Trophoblast cell (in vitro differentiated cells and primary cell): Measurements from ENCODE around the gene INAFM2.

ENCODE experiments used
- DNase-seq, 2 donors: peaks; one replicate each; pipeline ENCODE4 v3.0.0-alpha.2; 2016
- H2AFZ ChIP-seq: 2 replicates; pipeline ENCODE4 v1.6.1; 2013; ENCODE audit warnings: low read length, moderate library complexity, mild to moderate bottlenecking; ENCODE audit not compliant: insufficient read depth, poor library complexity
- H2AK5ac ChIP-seq: 2 replicates; pipeline ENCODE4 v1.6.1; 2013; ENCODE audit warnings: mild to moderate bottlenecking, low read length
- H2BK120ac ChIP-seq: 2 replicates; pipeline ENCODE4 v1.6.1; 2013; ENCODE audit warnings: low read length, mild to moderate bottlenecking, moderate library complexity; ENCODE audit not compliant: insufficient read depth, poor library complexity
- H2BK12ac ChIP-seq: 2 replicates; pipeline ENCODE4 v1.6.1; 2013; ENCODE audit warnings: mild to moderate bottlenecking, low read length, moderate library complexity
- H2BK5ac ChIP-seq: 2 replicates; pipeline ENCODE4 v1.6.1; 2013; ENCODE audit warnings: low read length, low read depth, moderate library complexity, mild to moderate bottlenecking; ENCODE audit not compliant: poor library complexity
- H3K14ac ChIP-seq: 2 replicates; pipeline ENCODE4 v1.6.1; 2013; ENCODE audit warnings: mild to moderate bottlenecking, low read length
- H3K18ac ChIP-seq: 2 replicates; pipeline ENCODE4 v1.6.1; 2013; ENCODE audit warnings: mild to moderate bottlenecking, low read length
- H3K23ac ChIP-seq: 2 replicates; pipeline ENCODE4 v1.6.1; 2013; ENCODE audit warnings: low read length
- H3K27ac ChIP-seq: 2 replicates; pipeline ENCODE4 v1.5.1; 2013; ENCODE audit warnings: low read depth, mild to moderate bottlenecking, inconsistent platforms, low read length, moderate library complexity
- H3K27me3 ChIP-seq: 2 replicates; pipeline ENCODE4 v1.6.1; 2013; ENCODE audit warnings: inconsistent platforms, mild to moderate bottlenecking, low read length, moderate library complexity; ENCODE audit not compliant: insufficient read depth
- H3K36me3 ChIP-seq, 2 experiments: 1 replicate in 1 of 2; 2 replicates in 1 of 2; pipeline ENCODE4 v1.6.1; 2013; ENCODE audit warnings: low read length in 2 of 2, mild to moderate bottlenecking in 2 of 2, moderate library complexity in 1 of 2; ENCODE audit not compliant: insufficient read depth in 2 of 2, control insufficient read depth in 1 of 2
- H3K4ac ChIP-seq: 2 replicates; pipeline ENCODE4 v1.6.1; 2013; ENCODE audit warnings: low read depth, mild to moderate bottlenecking, low read length, moderate library complexity
- H3K4me1 ChIP-seq, 2 experiments: 1 replicate in 1 of 2; 2 replicates in 1 of 2; pipeline ENCODE4 v1.6.1; 2013; ENCODE audit warnings: low read length in 2 of 2, mild to moderate bottlenecking in 2 of 2, moderate library complexity in 1 of 2; ENCODE audit not compliant: insufficient read depth in 2 of 2, control insufficient read depth in 1 of 2
- H3K4me2 ChIP-seq: 2 replicates; pipeline ENCODE4 v1.6.1; 2013; ENCODE audit warnings: inconsistent platforms, mild to moderate bottlenecking, low read length, moderate library complexity
- H3K4me3 ChIP-seq: 2 replicates; pipeline ENCODE4 v1.5.1; 2013; ENCODE audit warnings: mild to moderate bottlenecking, low read depth, low read length, inconsistent platforms
- H3K79me1 ChIP-seq: one replicate; pipeline ENCODE4 v1.6.1; 2013; ENCODE audit warnings: low read length
- H3K79me2 ChIP-seq: 2 replicates; pipeline ENCODE4 v1.6.1; 2013; ENCODE audit warnings: low read length, mild to moderate bottlenecking; ENCODE audit not compliant: control insufficient read depth, insufficient read depth, poor library complexity
- H3K9ac ChIP-seq: 2 replicates; pipeline ENCODE4 v1.6.1; 2013; ENCODE audit warnings: mild to moderate bottlenecking, low read length
- H3K9me3 ChIP-seq: 2 replicates; pipeline ENCODE4 v1.6.1; 2013; ENCODE audit warnings: low read depth, mild to moderate bottlenecking, control low read depth, inconsistent platforms, low read length; ENCODE audit not compliant: insufficient read depth
- H4K12ac ChIP-seq: 2 replicates; pipeline ENCODE4 v1.6.1; 2013; ENCODE audit warnings: low read depth, mild to moderate bottlenecking, low read length, moderate library complexity
- H4K8ac ChIP-seq: 2 replicates; pipeline ENCODE4 v1.6.1; 2013; ENCODE audit warnings: low read depth, mild to moderate bottlenecking, low read length, moderate library complexity
- H4K91ac ChIP-seq: one replicate; pipeline ENCODE4 v1.6.1; 2013; ENCODE audit warnings: low read depth, mild to moderate bottlenecking, low read length, moderate library complexity
- WGBS: extraction: QIAGEN DNeasy Blood & Tissue Kit; methylation state at CpG from one replicate; pipeline ENCODE4 v1.1.7; 2013; ENCODE audit warnings: missing lambda C conversion rate; ENCODE audit not compliant: insufficient read length, insufficient coverage; ENCODE audit errors: extremely low coverage; 5-methylcytosine and 5-hydroxymethylcytosine counted together

Gene INAFM2

GRCh38 chr15:40286061-40286532 lies 37.4 kb upstream of the INAFM2 start:
- Histone ChIP-seq H3K36me3 (no peaks in the 10 kb centered on the region), H2AFZ (no peak overlapping the region), H4K91ac (peak overlapping the region; percentile 53), H2BK5ac (peak overlapping the region; percentile 57), H3K27me3 (peaks cover 37% of the 10 kb centered on the region), H3K9me3 (peaks cover 2% of the 10 kb centered on the region), H2BK120ac (no peak overlapping the region), H3K79me1 (peaks cover 9% of the 10 kb centered on the region), H3K23ac (no peak overlapping the region), H3K18ac (no peak overlapping the region), H3K4me2 (peak overlapping the region; percentile 4), H2BK12ac (no peak overlapping the region), H3K14ac (no peak overlapping the region), H3K27ac (peak overlapping the region; percentile 75), H4K8ac (no peak overlapping the region), H3K9ac (no peak overlapping the region), H3K4me3 (no peak overlapping the region), H3K4ac (no peak overlapping the region), H4K12ac (no peak overlapping the region), H3K4me1 (peaks cover 36 to 47% of the 10 kb centered on the region in 2 experiments), H3K79me2 (peaks cover 2% of the 10 kb centered on the region), H2AK5ac (no peak overlapping the region)
- DNase-seq, result no peak
- no CpG with 5 or more reads among the region's 7 CpGs for WGBS

- H4K8ac ChIP-seq, result no peak overlapping the region
- no peak overlapping the region for H3K14ac ChIP-seq
- H3K27ac ChIP-seq, result no peak overlapping the region
- no peak overlapping the region for H3K4me3 ChIP-seq
- peaks cover 37% of the 10 kb centered on the region for H3K27me3 ChIP-seq
- H3K36me3 ChIP-seq, result no peaks in the 10 kb centered on the region
- no peak overlapping the region for H2BK120ac ChIP-seq
- H3K23ac ChIP-seq, result no peak overlapping the region
- peaks cover 35 to 41% of the 10 kb centered on the region in 2 experiments for H3K4me1 ChIP-seq
- H3K79me2 ChIP-seq, result peaks cover 2% of the 10 kb centered on the region
- no peak overlapping the region for H4K12ac ChIP-seq
- H3K18ac ChIP-seq, result no peak overlapping the region
- WGBS, result no CpG with 5 or more reads among the region's 7 CpGs
- no peak overlapping the region for H2BK12ac ChIP-seq
- peak overlapping the region; percentile 13 for H4K91ac ChIP-seq
- H3K4ac ChIP-seq, result peak overlapping the region; percentile 6
- peak overlapping the region; percentile 47 for H2AK5ac ChIP-seq
- H2AFZ ChIP-seq, result no peak overlapping the region
- H3K79me1 ChIP-seq, result peaks cover 10% of the 10 kb centered on the region
- DNase-seq, result no peak
- H3K9ac ChIP-seq, result no peak overlapping the region
- H3K9me3 ChIP-seq, result peaks cover 4% of the 10 kb centered on the region
- no peak overlapping the region for H3K4me2 ChIP-seq
- no peak overlapping the region for H2BK5ac ChIP-seq
These were observed 36.7 kb upstream of the INAFM2 start for GRCh38 chr15:40286794-40287193.

- no peaks in the 10 kb centered on the region for H3K36me3 ChIP-seq
- DNase-seq, result no peak
- no peak overlapping the region for H3K9ac ChIP-seq
- no peak overlapping the region for H3K14ac ChIP-seq
- H3K23ac ChIP-seq, result no peak overlapping the region
- H3K79me1 ChIP-seq, result peaks cover 10% of the 10 kb centered on the region
- H3K4me2 ChIP-seq, result no peak overlapping the region
- no CpG with 5 or more reads among the region's 3 CpGs for WGBS
- peaks cover 2% of the 10 kb centered on the region for H3K9me3 ChIP-seq
- peaks cover 2% of the 10 kb centered on the region for H3K79me2 ChIP-seq
- H4K12ac ChIP-seq, result no peak overlapping the region
- H2BK12ac ChIP-seq, result no peak overlapping the region
- H3K4ac ChIP-seq, result no peak overlapping the region
- no peak overlapping the region for H3K4me3 ChIP-seq
- peaks cover 36% of the 10 kb centered on the region for H3K27me3 ChIP-seq
- H4K91ac ChIP-seq, result no peak overlapping the region
- no peak overlapping the region for H3K27ac ChIP-seq
- no peak overlapping the region for H2AFZ ChIP-seq
- no peak overlapping the region for H2AK5ac ChIP-seq
- H2BK5ac ChIP-seq, result no peak overlapping the region
- H3K18ac ChIP-seq, result no peak overlapping the region
- peaks cover 31 to 34% of the 10 kb centered on the region in 2 experiments for H3K4me1 ChIP-seq
- no peak overlapping the region for H4K8ac ChIP-seq
- H2BK120ac ChIP-seq, result no peak overlapping the region
These were observed 36.0 kb upstream of the INAFM2 start for GRCh38 chr15:40287505-40287904.

GRCh38 chr15:40287968-40288367 lies 35.5 kb upstream of the INAFM2 start:
- H4K12ac ChIP-seq, result no peak overlapping the region
- H3K27me3 ChIP-seq, result peaks cover 31% of the 10 kb centered on the region
- H3K23ac ChIP-seq, result no peak overlapping the region
- no peak overlapping the region for H3K4me2 ChIP-seq
- no peak overlapping the region for H3K4ac ChIP-seq
- H3K79me1 ChIP-seq, result peaks cover 6% of the 10 kb centered on the region
- H3K9ac ChIP-seq, result no peak overlapping the region
- peak overlapping the region; percentile 23 for H2BK12ac ChIP-seq
- no peaks in the 10 kb centered on the region for H3K36me3 ChIP-seq
- H2BK120ac ChIP-seq, result no peak overlapping the region
- no peak overlapping the region for H2AK5ac ChIP-seq
- no peak overlapping the region for H2AFZ ChIP-seq
- no peaks in the 10 kb centered on the region for H3K79me2 ChIP-seq
- no peak overlapping the region for H2BK5ac ChIP-seq
- DNase-seq, result no peak
- H3K14ac ChIP-seq, result no peak overlapping the region
- no peak overlapping the region for H3K4me3 ChIP-seq
- peaks cover 26 to 31% of the 10 kb centered on the region in 2 experiments for H3K4me1 ChIP-seq
- WGBS, result no CpG with 5 or more reads among the region's 4 CpGs
- H3K9me3 ChIP-seq, result peaks cover 2% of the 10 kb centered on the region
- H3K18ac ChIP-seq, result no peak overlapping the region
- no peak overlapping the region for H3K27ac ChIP-seq
- no peak overlapping the region for H4K8ac ChIP-seq
- no peak overlapping the region for H4K91ac ChIP-seq
